ENCODE measurements around the gene RGS9BP.
"Not testable (repeated sequence)": the region's sequence is repeated elsewhere in the genome, so short reads cannot be mapped to it uniquely, and the experiment has no call there.

DNA sequence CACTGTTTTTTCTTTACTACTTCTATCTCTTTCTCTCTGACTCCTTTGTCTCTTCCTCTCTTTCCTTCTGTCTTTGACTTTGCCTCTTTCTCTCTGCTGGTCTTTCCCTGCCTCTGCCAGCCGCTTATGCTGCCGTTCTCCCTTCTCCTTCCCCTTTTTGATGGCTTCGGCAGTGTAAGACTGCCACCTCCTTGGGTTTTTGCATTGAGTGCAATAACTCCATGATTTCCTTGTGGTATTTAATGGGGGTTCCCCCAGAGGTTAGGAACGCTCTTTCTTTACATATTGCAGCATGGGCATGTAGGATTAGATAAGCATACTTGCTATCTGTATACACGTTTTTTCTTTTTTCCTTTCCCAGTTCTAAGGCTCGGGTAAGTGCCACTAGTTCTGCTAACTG lies 19.9 kb downstream of the RGS9BP start:
- TF ChIP-seq, protein P1, sequence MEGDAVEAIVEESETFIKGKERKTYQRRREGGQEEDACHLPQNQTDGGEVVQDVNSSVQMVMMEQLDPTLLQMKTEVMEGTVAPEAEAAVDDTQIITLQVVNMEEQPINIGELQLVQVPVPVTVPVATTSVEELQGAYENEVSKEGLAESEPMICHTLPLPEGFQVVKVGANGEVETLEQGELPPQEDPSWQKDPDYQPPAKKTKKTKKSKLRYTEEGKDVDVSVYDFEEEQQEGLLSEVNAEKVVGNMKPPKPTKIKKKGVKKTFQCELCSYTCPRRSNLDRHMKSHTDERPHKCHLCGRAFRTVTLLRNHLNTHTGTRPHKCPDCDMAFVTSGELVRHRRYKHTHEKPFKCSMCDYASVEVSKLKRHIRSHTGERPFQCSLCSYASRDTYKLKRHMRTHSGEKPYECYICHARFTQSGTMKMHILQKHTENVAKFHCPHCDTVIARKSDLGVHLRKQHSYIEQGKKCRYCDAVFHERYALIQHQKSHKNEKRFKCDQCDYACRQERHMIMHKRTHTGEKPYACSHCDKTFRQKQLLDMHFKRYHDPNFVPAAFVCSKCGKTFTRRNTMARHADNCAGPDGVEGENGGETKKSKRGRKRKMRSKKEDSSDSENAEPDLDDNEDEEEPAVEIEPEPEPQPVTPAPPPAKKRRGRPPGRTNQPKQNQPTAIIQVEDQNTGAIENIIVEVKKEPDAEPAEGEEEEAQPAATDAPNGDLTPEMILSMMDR (IDR thresholded peaks at IDR 0.05; ENCODE audit: poor library complexity), result not testable (repeated sequence)
- not testable (repeated sequence) for TF ChIP-seq EZH2 (IDR thresholded peaks at IDR 0.05; ENCODE audit: borderline replicate concordance); EZH2phosphoT487 (IDR thresholded peaks at IDR 0.05; ENCODE audit: low read depth, severe bottlenecking, unreplicated experiment)
